Endothelial cell of hepatic sinusoid (primary cell): Measurements from ENCODE around the gene MARCHF7.
"Not testable (repeated sequence)": the region's sequence is repeated elsewhere in the genome, so short reads cannot be mapped to it uniquely, and the experiment has no call there.

Experiments
- in situ Hi-C: cut with HindIII; loops from 2 replicates; pipeline ENCODE4 v1.10.0; 2017; ENCODE audit warnings: low sequenced_read_pairs

The MARCHF7 gene

GRCh38 chr2:159715451-159715850 is 3.1 kb downstream of the MARCHF7 start:
- in situ Hi-C loops = loop anchor here (25.0 kb wide), 1 partner anchor 103 kb away; the partner anchor contains the start of gene BAZ2B

- in situ Hi-C loops = loop anchor here (25.0 kb wide), 1 partner anchor 104 kb away; the partner anchor contains the start of gene BAZ2B
Measured at GRCh38 chr2:159716409-159716808, 4.1 kb downstream of the MARCHF7 start.

DNA sequence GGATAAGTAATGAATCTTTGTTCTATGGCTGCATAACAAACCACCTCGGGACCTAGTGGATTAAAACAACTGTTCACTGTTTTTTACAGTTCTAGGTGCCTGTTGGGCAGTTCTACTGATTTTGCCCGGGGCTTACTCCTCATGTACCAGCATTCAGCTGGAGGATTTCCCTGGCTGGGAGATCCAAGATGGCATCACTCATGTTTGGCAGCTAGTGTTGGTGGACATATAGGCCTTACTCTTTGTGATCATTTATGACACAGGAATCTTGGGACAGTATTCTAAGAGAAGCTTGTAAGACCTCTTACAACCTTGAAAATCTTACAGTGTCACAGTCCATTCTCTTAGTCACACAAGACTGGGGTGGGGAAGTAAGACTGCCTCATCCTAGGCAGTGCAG is 4.6 kb downstream of the MARCHF7 start:
- in situ Hi-C loops = loop anchor here (25.0 kb wide), 1 partner anchor 105 kb away; the partner anchor contains the start of gene BAZ2B

DNA sequence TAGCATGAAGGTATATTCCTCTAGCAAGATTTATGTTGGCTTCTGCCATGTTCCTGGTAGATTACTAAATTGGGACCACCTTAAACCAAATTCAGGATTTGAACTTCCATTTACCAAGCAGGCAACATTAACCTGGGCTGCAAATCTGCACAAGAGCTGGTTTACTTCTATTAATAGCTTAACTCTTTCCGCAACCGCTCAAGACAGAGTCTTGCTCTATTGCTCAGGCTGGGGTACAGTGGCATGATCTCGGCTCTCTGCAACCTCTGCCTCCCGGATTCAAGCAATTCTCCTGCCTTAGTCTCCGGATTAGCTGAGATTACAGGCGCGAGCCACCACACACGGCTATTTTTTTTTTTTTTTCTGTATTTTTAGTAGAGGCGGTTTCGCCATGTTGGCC is 8.4 kb downstream of the MARCHF7 start:
- in situ Hi-C loops = loop anchor here (25.0 kb wide), 1 partner anchor 108 kb away; the partner anchor contains the start of gene BAZ2B

DNA sequence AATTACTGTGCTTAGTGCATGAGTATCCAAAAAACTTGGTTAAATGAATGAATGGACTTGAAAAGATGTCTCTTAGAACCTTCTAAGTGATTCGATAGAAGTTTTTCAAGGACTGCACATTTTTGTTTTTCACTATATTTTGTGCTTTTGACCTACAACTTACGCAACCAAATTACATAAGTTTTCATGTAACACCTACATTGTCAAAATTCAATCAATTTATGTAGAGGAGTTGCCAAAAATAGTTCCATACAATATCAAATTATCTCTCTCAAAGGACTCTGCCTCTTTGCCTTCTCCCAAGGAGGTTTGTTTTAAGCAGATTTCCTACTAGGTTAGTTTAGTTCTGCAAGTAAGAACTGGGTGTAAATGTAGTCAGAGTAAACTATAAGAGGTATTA is 10.3 kb downstream of the MARCHF7 start:
- in situ Hi-C loops = loop anchor here (25.0 kb wide), 1 partner anchor 110 kb away; the partner anchor contains the start of gene BAZ2B

- in situ Hi-C loops = loop anchor here (25.0 kb wide), 1 partner anchor 113 kb away; the partner anchor contains the start of gene BAZ2B
Measured at GRCh38 chr2:159724795-159725572, 12.7 kb downstream of the MARCHF7 start.

DNA sequence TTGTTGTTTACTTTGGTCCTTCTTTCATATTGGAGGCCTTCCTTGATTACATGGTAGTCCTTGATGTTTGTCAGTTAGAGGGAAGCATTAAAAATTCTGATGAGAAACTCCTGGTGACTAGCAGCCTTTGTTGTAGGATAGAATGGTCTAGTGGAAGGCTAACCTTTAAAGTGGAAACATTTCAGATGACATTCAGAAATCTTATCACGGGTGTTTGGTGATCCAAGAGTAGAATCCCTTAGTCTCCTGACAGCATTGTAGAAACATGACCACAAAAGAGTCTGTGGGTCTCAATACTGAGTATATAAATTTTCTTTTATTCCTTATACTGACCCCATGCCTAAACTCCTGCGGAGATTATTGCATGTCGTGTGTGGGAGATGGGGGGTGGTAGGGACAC is 13.4 kb downstream of the MARCHF7 start:
- in situ Hi-C loops = no loop called here

GRCh38 chr2:159728629-159729028 is 16.3 kb downstream of the MARCHF7 start:
- in situ Hi-C loops = no loop called here

DNA sequence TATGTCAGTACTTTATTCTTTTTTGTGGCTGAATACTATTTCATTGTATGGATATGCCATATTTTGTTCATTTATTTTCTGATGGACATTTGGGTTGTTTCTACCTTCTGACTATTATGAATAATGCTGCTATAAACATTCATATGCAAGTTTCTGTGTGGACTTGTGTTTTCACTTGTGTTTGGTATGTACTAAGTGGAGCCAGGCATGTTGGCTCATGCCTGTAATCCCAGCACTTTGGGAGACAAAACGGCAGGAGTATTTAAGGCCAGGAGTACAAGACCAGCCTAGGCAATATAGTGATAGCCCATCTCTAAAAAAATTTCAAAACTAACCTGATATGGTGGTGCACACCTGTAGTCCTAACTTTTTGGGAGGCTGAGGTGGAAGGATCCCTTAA is 23.3 kb downstream of the MARCHF7 start:
- in situ Hi-C loops = no loop called here

DNA sequence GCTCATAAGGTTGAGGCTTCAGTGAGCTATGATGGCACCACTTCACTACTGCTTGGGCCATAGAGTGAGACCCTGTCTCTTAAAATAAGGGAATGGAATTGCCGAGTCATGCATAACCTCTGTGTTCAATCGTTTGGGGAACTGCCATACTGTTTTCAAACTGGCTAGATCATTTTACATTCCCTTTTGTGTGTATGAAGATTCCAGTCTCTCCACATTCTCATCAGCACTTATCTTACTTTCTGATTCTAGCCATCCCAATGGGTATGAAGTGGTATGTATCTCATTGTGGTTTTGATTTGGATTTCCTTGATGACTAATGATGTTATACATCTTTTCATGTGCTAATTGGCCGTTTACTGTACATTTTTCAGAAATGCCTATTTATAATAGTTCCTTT is 23.7 kb downstream of the MARCHF7 start:
- in situ Hi-C loops = no loop called here

DNA sequence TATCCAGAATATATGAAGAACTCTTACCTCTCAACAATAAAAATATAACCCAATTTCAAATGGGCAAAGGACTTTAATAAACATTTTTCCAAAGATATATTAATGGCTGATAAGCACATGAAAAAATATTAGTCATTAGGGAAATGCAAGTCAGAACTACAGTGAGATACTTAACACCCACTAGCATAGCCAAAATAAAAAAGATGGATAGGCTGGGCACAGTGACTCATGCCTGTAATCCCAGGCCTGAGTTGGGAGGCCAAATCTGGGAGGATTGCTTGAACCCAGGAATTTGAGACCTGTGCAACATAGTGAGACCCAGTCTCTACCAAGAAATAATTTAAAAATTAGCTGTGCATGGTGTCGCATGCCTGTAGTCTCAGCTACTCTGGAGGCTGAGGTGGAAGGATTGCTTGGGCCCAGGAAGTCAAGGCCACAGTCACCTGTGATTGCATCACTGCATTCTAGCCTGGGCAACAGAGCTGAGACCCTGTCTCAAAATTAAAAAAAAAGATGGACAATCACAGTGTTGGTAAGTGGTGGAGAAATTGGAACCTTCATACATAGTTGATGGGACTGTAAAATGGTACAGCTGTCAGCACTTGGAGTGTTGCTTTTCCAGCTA is 25.1 kb downstream of the MARCHF7 start:
- in situ Hi-C loops = no loop called here

- in situ Hi-C loops = no loop called here
Measured at GRCh38 chr2:159737917-159738296, 25.6 kb downstream of the MARCHF7 start.

DNA sequence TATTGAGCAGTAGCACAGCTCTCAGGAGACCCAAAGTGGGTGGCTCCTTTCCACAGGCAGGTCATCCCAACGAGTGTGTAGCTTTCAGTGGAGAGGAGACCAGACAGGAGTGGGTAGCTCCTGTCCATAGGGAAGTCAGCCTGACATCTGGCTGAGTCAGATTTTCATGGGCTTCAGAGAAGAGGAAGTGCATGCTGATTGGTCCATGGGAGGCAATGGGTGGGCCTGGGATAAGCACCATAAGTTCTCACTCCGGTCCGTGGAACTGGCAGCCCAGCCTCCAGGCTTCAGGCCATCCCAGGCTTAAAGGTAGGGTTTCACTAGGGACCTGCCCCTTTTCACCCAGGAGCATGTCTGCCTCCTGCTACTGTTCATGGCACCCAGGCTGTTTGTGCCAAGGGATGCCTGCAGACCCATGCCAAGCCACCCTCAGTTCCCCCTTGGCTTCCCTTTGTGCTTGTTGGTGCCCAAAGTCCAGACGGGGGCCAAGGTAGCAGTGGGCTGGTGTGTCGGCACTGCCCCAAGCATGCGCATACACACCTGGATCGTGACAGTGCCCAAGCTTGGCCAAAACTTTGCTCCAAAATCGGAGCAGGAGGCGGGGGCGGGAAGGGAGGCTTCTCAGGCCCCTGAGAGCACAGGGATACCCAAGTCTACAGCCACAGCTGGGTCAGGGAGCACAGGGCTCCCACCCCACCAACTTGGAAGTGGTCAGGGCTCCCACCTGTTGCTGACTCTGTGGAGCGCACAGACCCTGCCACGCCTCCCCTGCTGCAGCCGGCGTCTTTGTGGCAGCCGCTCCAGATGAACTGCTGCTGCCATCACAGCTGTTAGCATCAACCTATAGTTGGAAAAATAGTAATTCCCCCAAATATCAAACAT is 26.4 kb downstream of the MARCHF7 start:
- in situ Hi-C loops = no loop called here

DNA sequence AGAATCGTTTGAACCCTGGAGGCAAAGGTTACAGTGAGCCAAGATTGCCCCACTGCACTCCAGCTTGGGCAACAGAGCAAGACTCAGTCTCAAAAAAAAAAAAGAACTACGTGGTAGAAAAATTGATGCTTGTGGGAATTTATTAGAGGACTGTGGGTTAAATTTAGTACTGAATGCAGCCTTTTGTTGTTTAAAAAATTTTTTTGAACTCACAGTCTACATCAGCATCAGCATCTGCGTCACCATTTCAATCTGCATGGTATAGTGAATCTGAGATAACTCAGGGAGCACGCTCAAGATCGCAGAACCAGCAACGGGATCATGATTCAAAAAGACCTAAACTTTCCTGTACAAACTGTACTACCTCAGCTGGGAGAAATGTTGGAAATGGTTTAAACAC is 30.5 kb downstream of the MARCHF7 start:
- in situ Hi-C loops = no loop called here

- in situ Hi-C loops = no loop called here
Measured at GRCh38 chr2:159744363-159744762, 32.1 kb downstream of the MARCHF7 start.

DNA sequence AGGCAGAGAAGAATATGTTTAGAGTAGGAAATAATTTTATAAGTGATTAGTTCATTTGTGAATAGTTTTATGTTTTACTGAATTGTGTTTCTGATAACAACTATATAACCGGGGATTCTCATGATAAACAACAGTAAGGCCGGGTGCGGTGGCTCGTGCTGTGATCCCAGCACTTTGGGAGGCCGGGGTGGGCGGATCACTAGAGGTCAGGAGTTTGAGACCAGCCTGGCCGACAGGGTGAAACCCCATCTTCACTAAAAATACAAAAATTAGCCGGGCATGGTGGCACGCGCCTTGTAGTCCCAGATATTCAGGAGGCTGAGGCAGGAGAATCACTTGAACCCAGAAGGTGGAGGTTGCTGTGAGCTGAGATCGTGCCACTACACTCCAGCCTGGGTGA is 32.9 kb downstream of the MARCHF7 start:
- in situ Hi-C loops = not testable (repeated sequence)

DNA sequence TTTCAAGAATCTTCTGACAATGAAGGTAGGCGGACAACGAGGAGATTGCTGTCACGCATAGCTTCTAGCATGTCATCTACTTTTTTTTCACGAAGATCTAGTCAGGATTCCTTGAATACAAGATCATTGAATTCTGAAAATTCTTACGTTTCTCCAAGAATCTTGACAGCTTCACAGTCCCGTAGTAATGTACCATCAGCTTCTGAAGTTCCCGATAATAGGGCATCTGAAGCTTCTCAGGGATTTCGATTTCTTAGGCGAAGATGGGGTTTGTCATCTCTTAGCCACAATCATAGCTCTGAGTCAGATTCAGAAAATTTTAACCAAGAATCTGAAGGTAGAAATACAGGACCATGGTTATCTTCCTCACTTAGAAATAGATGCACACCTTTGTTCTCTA is 35.8 kb downstream of the MARCHF7 start:
- in situ Hi-C loops = no loop called here

- in situ Hi-C loops = no loop called here
Measured at GRCh38 chr2:159750873-159751272, 38.6 kb downstream of the MARCHF7 start.

DNA sequence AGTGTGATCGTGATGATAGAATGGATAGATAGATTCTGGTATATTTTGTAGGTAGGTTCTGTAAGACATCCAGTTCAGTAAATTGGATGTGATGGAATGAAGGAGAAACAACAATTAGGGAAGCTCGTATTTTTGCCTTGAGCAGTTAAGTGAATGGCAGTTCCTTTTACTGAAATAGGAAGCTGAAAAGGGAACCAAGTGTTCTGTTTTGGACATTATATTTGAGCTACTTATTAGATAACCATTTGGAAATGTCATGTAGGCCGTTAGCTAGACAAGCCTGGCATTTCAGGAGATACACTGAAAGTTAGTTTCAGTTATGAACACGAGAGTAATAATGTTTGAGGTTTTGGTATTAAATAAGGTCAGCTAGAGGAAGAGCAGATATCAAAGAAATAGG is 41.5 kb downstream of the MARCHF7 start:
- in situ Hi-C loops = no loop called here

DNA sequence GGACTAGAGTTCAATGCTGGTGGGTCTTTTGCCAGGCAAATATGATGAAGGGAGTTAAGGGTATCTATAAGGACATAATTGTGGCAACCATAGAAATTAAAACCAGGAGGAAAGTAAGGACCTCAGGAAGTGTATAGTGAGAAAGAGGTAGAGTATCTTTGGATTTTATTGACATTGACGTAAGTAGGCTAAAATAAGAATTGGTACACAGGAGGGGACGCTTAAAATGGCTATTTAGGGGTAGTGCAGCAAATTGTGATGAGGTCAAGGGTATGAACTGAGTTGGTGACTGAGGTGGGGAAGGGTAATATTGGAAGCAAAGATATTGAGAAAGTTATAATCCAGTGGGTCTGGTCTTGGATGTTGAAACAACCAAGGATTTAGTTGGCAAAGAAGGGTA is 42.7 kb downstream of the MARCHF7 start:
- in situ Hi-C loops = no loop called here

DNA sequence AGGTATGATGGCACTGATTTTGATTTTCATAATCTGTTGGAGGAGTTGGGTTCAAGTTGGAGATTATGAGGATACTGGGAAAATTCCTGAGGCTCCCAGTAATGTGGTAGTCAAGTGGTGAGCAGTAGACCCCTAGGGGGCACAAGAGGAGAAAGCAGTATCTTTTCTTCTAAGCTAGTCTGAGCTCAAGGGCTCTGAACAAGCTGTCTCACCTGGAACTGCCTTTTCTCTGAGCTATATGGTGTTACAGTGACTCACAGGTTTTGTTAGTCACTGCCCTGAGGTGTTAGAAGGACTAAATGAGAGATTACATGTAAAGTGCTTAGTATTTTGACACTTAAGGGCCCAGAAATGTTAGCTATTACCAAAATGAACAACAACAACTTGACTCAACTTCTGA is 43.5 kb downstream of the MARCHF7 start:
- in situ Hi-C loops = no loop called here
